ENCODE data around the gene C9orf152. TPM values are rescaled to one million over a fixed set of nuclear protein-coding genes. Genes with fewer than 3 reads are reported as not detected.

C9orf152 gene
- total and polyA plus RNA-seq, 2 of the 13 experiments (the other 11 are each of a cell fraction or from before 2014, with no cell fraction given) = 0.24 to 0.48 TPM

- TF ChIP-seq ZSCAN22 (CRISPR knock-in tag; IDR thresholded peaks at IDR 0.05) (no peak), ZNF296 (CRISPR knock-in tag; conservative IDR thresholded peaks at IDR 0.05) (no peak), MYNN (CRISPR knock-in tag; IDR thresholded peaks at IDR 0.05; ENCODE audit: low read depth) (no peak), TSC22D2 (CRISPR knock-in tag; IDR thresholded peaks at IDR 0.05; ENCODE audit: borderline replicate concordance) (no peak), ZBTB43 (CRISPR knock-in tag; conservative IDR thresholded peaks at IDR 0.05) (no peak), ZFX (CRISPR knock-in tag; IDR thresholded peaks at IDR 0.05; ENCODE audit: low read depth) (no peak), REPIN1 (CRISPR knock-in tag; IDR thresholded peaks at IDR 0.05; ENCODE audit: borderline replicate concordance, low read depth) (0 out of 2 replicates have a peak, but pooled peaks have one; percentile 48), FOXK2 (IDR thresholded peaks at IDR 0.05) (no peak), SAP130 (CRISPR knock-in tag; IDR thresholded peaks at IDR 0.05; ENCODE audit: low read depth) (peak; percentile 17; the same call in 1 of the 2 replicates), RARA (CRISPR knock-in tag; IDR thresholded peaks at IDR 0.05) (peak; percentile 41; the same call in 1 of the 2 replicates), PTBP1 (IDR thresholded peaks at IDR 0.05; ENCODE audit: low read depth, low read length, poor library complexity, severe bottlenecking) (no peak), ZNF556 (CRISPR knock-in tag; IDR thresholded peaks at IDR 0.05; ENCODE audit: borderline replicate concordance) (no peak), RCOR2 (CRISPR knock-in tag; IDR thresholded peaks at IDR 0.05) (no peak), REL (CRISPR knock-in tag; conservative IDR thresholded peaks at IDR 0.05) (no peak), FOXO1 (CRISPR knock-in tag; IDR thresholded peaks at IDR 0.05) (no peak), ZNF24 (IDR thresholded peaks at IDR 0.05) (no peak), ZNF749 (CRISPR knock-in tag; IDR thresholded peaks at IDR 0.05; ENCODE audit: borderline replicate concordance) (no peak), ZNF354B (CRISPR knock-in tag; IDR thresholded peaks at IDR 0.05) (no peak), TBX3 (IDR thresholded peaks at IDR 0.05; ENCODE audit: borderline replicate concordance) (no peak), TFE3 (CRISPR knock-in tag; IDR thresholded peaks at IDR 0.05) (peak; percentile 65; the same call in 1 of the 2 replicates), GMEB2 (CRISPR knock-in tag; IDR thresholded peaks at IDR 0.05; ENCODE audit: low read depth) (no peak), CTCF (CRISPR knock-in tag; IDR thresholded peaks at IDR 0.05) (no peak), RXRB (CRISPR knock-in tag; IDR thresholded peaks at IDR 0.05; ENCODE audit: borderline replicate concordance) (peak; percentile 27; the same call in 1 of the 2 replicates), ATF7-NPFF (CRISPR knock-in tag; IDR thresholded peaks at IDR 0.05; ENCODE audit: low read depth) (no peak), RAD51 (IDR thresholded peaks at IDR 0.05; ENCODE audit: borderline replicate concordance) (no peak), ZNF615 (CRISPR knock-in tag; IDR thresholded peaks at IDR 0.05; ENCODE audit: borderline replicate concordance) (no peak)
Observed at GRCh38 chr9:110213413-110214044, 5.6 kb upstream of the C9orf152 start (continued).

Measured in HepG2 (cell line).